GM23338 (cell line): ENCODE measurements around the gene TNFRSF4. TPM values are rescaled to one million over a fixed set of nuclear protein-coding genes. Genes with fewer than 3 reads are reported as not detected.

Experiments used
- ATAC-seq: fragments of 200-7000 bp; cut with Tn5 transposase; 3 replicates; pipeline ENCODE4 v1.9.1; 2020
- DNase-seq: peaks from one replicate; pipeline ENCODE4 v3.0.0-alpha.2; 2015; ENCODE audit warnings: low spot score
- H2AFZ ChIP-seq: fragments of 200-600 bp; sonication (generic); 2 replicates; pipeline ENCODE4 v1.8.0; 2016; ENCODE audit warnings: antibody characterized with exemption, mild to moderate bottlenecking, moderate library complexity
- H3F3A ChIP-seq: fragments of 200-600 bp; sonication (generic); replicated peaks from 2 replicates; pipeline ENCODE4 v1.8.0; 2017; ENCODE audit warnings: antibody characterized with exemption, mixed run types, low read depth
- H3K27ac ChIP-seq: fragments of 200-600 bp; sonication (generic); 2 replicates; pipeline ENCODE4 v1.6.1; 2016; ENCODE audit warnings: low read depth
- H3K27me3 ChIP-seq: fragments of 200-600 bp; sonication (generic); 2 replicates; pipeline ENCODE4 v1.8.0; 2016; ENCODE audit warnings: mild to moderate bottlenecking, mixed run types, moderate library complexity; ENCODE audit not compliant: insufficient read depth
- H3K36me3 ChIP-seq: fragments of 200-600 bp; sonication (generic); 2 replicates; pipeline ENCODE4 v1.8.0; 2016; ENCODE audit warnings: mild to moderate bottlenecking; ENCODE audit not compliant: insufficient read depth
- H3K4me1 ChIP-seq: fragments of 200-600 bp; sonication (generic); 2 replicates; pipeline ENCODE4 v1.8.0; 2016; ENCODE audit warnings: mild to moderate bottlenecking, moderate library complexity; ENCODE audit not compliant: insufficient read depth
- H3K4me2 ChIP-seq: fragments of 200-600 bp; sonication (generic); 2 replicates; pipeline ENCODE4 v1.7.1; 2017; ENCODE audit warnings: mixed run types
- H3K4me3 ChIP-seq: fragments of 200-600 bp; sonication (generic); 2 replicates; pipeline ENCODE4 v1.6.1; 2016; ENCODE audit warnings: mixed run types
- H3K79me2 ChIP-seq: fragments of 200-600 bp; sonication (generic); replicated peaks from 2 replicates; pipeline ENCODE4 v1.8.0; 2017; ENCODE audit warnings: mild to moderate bottlenecking; ENCODE audit not compliant: insufficient read depth
- H3K9me2 ChIP-seq: fragments of 200-600 bp; sonication (generic); 2 replicates; pipeline ENCODE4 v1.8.0; 2017; ENCODE audit not compliant: insufficient read depth
- H4K20me1 ChIP-seq: fragments of 200-600 bp; sonication (generic); replicated peaks from 2 replicates; pipeline ENCODE4 v1.8.0; 2017; ENCODE audit warnings: mild to moderate bottlenecking; ENCODE audit not compliant: insufficient read depth
- H3K27ac Mint-ChIP-seq: 2 replicates; pipeline ENCODE4 v1.8.0; 2020; ENCODE audit warnings: inconsistent platforms, mild to moderate bottlenecking, moderate library complexity, mixed read lengths
- H3K27me3 Mint-ChIP-seq: 3 replicates; pipeline ENCODE4 v1.8.0; 2022; ENCODE audit warnings: low read depth, mild to moderate bottlenecking, moderate library complexity, mixed read lengths, inconsistent platforms; ENCODE audit not compliant: insufficient read depth, poor library complexity
- H3K36me3 Mint-ChIP-seq: 3 replicates; pipeline ENCODE4 v1.8.0; 2021; ENCODE audit warnings: low read depth, mild to moderate bottlenecking, inconsistent platforms, moderate library complexity, mixed read lengths
- H3K4me1 Mint-ChIP-seq: 3 replicates; pipeline ENCODE4 v1.8.0; 2020; ENCODE audit warnings: mild to moderate bottlenecking, inconsistent platforms, mixed read lengths
- H3K4me3 Mint-ChIP-seq: 3 replicates; pipeline ENCODE4 v1.8.0; 2021; ENCODE audit warnings: moderate library complexity, mild to moderate bottlenecking, inconsistent platforms, mixed read lengths
- H3K9me3 Mint-ChIP-seq: 3 replicates; pipeline ENCODE4 v1.8.0; 2020; ENCODE audit warnings: moderate library complexity, mild to moderate bottlenecking, inconsistent platforms, mixed read lengths
- ETS1 ChIP-seq: IDR thresholded peaks from 2 replicates; pipeline ENCODE4 v1.6.1; 2016; ENCODE audit warnings: antibody characterized with exemption
- JUNB ChIP-seq: IDR thresholded peaks from one replicate; pipeline ENCODE4 v1.6.1; 2016; ENCODE audit warnings: antibody characterized with exemption; ENCODE audit not compliant: unreplicated experiment
- ZNF114 ChIP-seq: fragments of 250-450 bp; sonication (Bioruptor Pico); IDR thresholded peaks from 2 replicates; pipeline ENCODE4 v1.5.0; 2020; ENCODE audit warnings: mild to moderate bottlenecking, moderate library complexity
- ZNF331 ChIP-seq: fragments of 250-450 bp; sonication (Bioruptor Pico); IDR thresholded peaks from 2 replicates; pipeline ENCODE4 v1.5.0; 2020; ENCODE audit warnings: low read depth, mild to moderate bottlenecking, moderate library complexity
- polyA plus RNA-seq: library from polyadenylated mRNA; unstranded; fragments of >200 nt; fragmentation: Nextera tagmentation; extraction: Ambion mirVana; gene quantifications from 2 replicates; pipeline ENCODE4 v1.2.1, GENCODE V29; 2016
- total RNA-seq: library from RNA; depleted of rRNA; stranded (reverse); fragments of >200 nt; shearing (Covaris generic); gene quantifications from 2 replicates; pipeline ENCODE4 v1.2.3, GENCODE V29; 2014
- TF ChIP-seq, protein P1 (sequence below): IDR thresholded peaks from one replicate; pipeline ENCODE4 v1.6.1; 2018; ENCODE audit warnings: antibody characterized with exemption; ENCODE audit not compliant: unreplicated experiment
- TF ChIP-seq, protein P2 (sequence below), 2 experiments: fragments of 200-600 bp in 1 of 2; sonication (generic) in 1 of 2; conservative IDR thresholded peaks; 2 replicates each; pipeline versions ENCODE4 v1.5.1 to v1.6.1; 2016 to 2017; ENCODE audit warnings: antibody characterized with exemption in 2 of 2, low read depth in 2 of 2, mild to moderate bottlenecking in 2 of 2, moderate library complexity in 1 of 2

TNFRSF4 gene
- total and polyA plus RNA-seq, 2 experiments from 2014 or later, result not detected

- H3K79me2 ChIP-seq, result no peaks in the 10 kb centered on the region
- TF ChIP-seq ZNF114 (no peak), ETS1 (no peak), ZNF331 (CRISPR knock-in tag) (no peak), JUNB (no peak)
- Mint-ChIP-seq H3K27ac (no peak overlapping the region), H3K9me3 (no peaks in the 10 kb centered on the region; the same call in 2 of the 3 replicates), H3K27me3 (peaks cover 7% of the 10 kb centered on the region), H3K4me1 (no peaks in the 10 kb centered on the region), H3K4me3 (no peak overlapping the region), H3K36me3 (no peaks in the 10 kb centered on the region)
- H3K4me1 ChIP-seq, result no peaks in the 10 kb centered on the region
- no peak overlapping the region for H3K27ac ChIP-seq
- H2AFZ ChIP-seq, result no peak overlapping the region
- H3K27me3 ChIP-seq, result peaks cover 13% of the 10 kb centered on the region; the same call in 1 of the 2 replicates
- H3F3A ChIP-seq, result no peaks in the 10 kb centered on the region
- H4K20me1 ChIP-seq, result no peaks in the 10 kb centered on the region
- DNase-seq (peak; percentile 2), ATAC-seq (no peak)
- no peak overlapping the region for H3K4me2 ChIP-seq
- no peaks in the 10 kb centered on the region for H3K9me2 ChIP-seq
- no peak overlapping the region for H3K4me3 ChIP-seq
- H3K36me3 ChIP-seq, result no peaks in the 10 kb centered on the region
These were observed 6.4 kb downstream of the TNFRSF4 start for GRCh38 chr1:1207571-1207892.

GRCh38 chr1:1206966-1207531 is 6.9 kb downstream of the TNFRSF4 start:
- DNase-seq (peak; percentile 31), ATAC-seq (peak; percentile 4)
- Histone ChIP-seq H3K27me3 (peaks cover 13% of the 10 kb centered on the region; the same call in 1 of the 2 replicates), H3K79me2 (no peaks in the 10 kb centered on the region), H4K20me1 (no peaks in the 10 kb centered on the region), H3K4me1 (no peaks in the 10 kb centered on the region), H3F3A (no peaks in the 10 kb centered on the region), H3K36me3 (no peaks in the 10 kb centered on the region), H3K4me3 (peak overlapping the region; percentile 52; the same call in 1 of the 2 replicates), H3K9me2 (no peaks in the 10 kb centered on the region), H3K4me2 (peak overlapping the region; percentile 76; the same call in 1 of the 2 replicates), H2AFZ (no peak overlapping the region), H3K27ac (no peak overlapping the region)
- TF ChIP-seq, protein P1, sequence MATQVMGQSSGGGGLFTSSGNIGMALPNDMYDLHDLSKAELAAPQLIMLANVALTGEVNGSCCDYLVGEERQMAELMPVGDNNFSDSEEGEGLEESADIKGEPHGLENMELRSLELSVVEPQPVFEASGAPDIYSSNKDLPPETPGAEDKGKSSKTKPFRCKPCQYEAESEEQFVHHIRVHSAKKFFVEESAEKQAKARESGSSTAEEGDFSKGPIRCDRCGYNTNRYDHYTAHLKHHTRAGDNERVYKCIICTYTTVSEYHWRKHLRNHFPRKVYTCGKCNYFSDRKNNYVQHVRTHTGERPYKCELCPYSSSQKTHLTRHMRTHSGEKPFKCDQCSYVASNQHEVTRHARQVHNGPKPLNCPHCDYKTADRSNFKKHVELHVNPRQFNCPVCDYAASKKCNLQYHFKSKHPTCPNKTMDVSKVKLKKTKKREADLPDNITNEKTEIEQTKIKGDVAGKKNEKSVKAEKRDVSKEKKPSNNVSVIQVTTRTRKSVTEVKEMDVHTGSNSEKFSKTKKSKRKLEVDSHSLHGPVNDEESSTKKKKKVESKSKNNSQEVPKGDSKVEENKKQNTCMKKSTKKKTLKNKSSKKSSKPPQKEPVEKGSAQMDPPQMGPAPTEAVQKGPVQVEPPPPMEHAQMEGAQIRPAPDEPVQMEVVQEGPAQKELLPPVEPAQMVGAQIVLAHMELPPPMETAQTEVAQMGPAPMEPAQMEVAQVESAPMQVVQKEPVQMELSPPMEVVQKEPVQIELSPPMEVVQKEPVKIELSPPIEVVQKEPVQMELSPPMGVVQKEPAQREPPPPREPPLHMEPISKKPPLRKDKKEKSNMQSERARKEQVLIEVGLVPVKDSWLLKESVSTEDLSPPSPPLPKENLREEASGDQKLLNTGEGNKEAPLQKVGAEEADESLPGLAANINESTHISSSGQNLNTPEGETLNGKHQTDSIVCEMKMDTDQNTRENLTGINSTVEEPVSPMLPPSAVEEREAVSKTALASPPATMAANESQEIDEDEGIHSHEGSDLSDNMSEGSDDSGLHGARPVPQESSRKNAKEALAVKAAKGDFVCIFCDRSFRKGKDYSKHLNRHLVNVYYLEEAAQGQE, result no peak
- TF ChIP-seq, protein P2, sequence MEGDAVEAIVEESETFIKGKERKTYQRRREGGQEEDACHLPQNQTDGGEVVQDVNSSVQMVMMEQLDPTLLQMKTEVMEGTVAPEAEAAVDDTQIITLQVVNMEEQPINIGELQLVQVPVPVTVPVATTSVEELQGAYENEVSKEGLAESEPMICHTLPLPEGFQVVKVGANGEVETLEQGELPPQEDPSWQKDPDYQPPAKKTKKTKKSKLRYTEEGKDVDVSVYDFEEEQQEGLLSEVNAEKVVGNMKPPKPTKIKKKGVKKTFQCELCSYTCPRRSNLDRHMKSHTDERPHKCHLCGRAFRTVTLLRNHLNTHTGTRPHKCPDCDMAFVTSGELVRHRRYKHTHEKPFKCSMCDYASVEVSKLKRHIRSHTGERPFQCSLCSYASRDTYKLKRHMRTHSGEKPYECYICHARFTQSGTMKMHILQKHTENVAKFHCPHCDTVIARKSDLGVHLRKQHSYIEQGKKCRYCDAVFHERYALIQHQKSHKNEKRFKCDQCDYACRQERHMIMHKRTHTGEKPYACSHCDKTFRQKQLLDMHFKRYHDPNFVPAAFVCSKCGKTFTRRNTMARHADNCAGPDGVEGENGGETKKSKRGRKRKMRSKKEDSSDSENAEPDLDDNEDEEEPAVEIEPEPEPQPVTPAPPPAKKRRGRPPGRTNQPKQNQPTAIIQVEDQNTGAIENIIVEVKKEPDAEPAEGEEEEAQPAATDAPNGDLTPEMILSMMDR (conservative IDR thresholded peaks at IDR 0.05; ENCODE audit: low read depth in 2 of 2), result peak; percentile 10 to 32; a peak in 2 of 4 replicates
- H3K9me3 Mint-ChIP-seq, result no peaks in the 10 kb centered on the region; the same call in 2 of the 3 replicates
- H3K27ac Mint-ChIP-seq, result no peak overlapping the region
- no peaks in the 10 kb centered on the region for H3K4me1 Mint-ChIP-seq
- H3K36me3 Mint-ChIP-seq, result no peaks in the 10 kb centered on the region
- peaks cover 7% of the 10 kb centered on the region for H3K27me3 Mint-ChIP-seq
- H3K4me3 Mint-ChIP-seq, result peak overlapping the region; percentile 56
